WTC11 (cell line): ENCODE results near the gene CORO2B. TPM values are rescaled to one million over a fixed set of nuclear protein-coding genes. Genes with fewer than 3 reads are reported as not detected.

Experiments used
- ATAC-seq: fragments of 200-7000 bp; cut with Tn5 transposase; 2 replicates; pipeline ENCODE4 v1.10.0; 2021; ENCODE audit warnings: mild to moderate bottlenecking, moderate library complexity
- CTCF ChIA-PET: fragments of 300-600 bp; sonication (Branson Sonifier 250); formaldehyde crosslinking; loops from one replicate; lab custom pipeline; 2021; ENCODE audit warnings: antibody characterized with exemption; lab: Charles Lee
- POLR2A ChIA-PET: fragments of 350-600 bp; sonication (Branson Sonifier 250); formaldehyde crosslinking; loops from one replicate; lab custom pipeline; 2021; ENCODE audit warnings: antibody characterized with exemption; lab: Charles Lee
- DNase-seq: peaks from one replicate; pipeline ENCODE4 v3.0.0; 2021; ENCODE audit warnings: low spot score
- H3K27ac Mint-ChIP-seq: 2 replicates; pipeline ENCODE4 v1.8.0; 2021; ENCODE audit warnings: mixed read lengths
- H3K27me3 Mint-ChIP-seq: 2 replicates; pipeline ENCODE4 v1.8.0; 2021; ENCODE audit warnings: low read depth, mild to moderate bottlenecking, moderate library complexity, mixed read lengths
- H3K36me3 Mint-ChIP-seq: 2 replicates; pipeline ENCODE4 v1.8.0; 2021; ENCODE audit warnings: mixed read lengths
- H3K4me1 Mint-ChIP-seq: 2 replicates; pipeline ENCODE4 v1.8.0; 2022; ENCODE audit warnings: mixed read lengths
- H3K4me3 Mint-ChIP-seq: 2 replicates; pipeline ENCODE4 v1.8.0; 2021; ENCODE audit warnings: mild to moderate bottlenecking, moderate library complexity, mixed read lengths
- H3K9me3 Mint-ChIP-seq: 2 replicates; pipeline ENCODE4 v1.8.0; 2021; ENCODE audit warnings: mixed read lengths
- CBFB ChIP-seq: sonication (generic); formaldehyde crosslinking; IDR thresholded peaks from 2 replicates; pipeline ENCODE4 v1.8.1; 2022; ENCODE audit warnings: mild to moderate bottlenecking, low read depth, missing genetic modification reagents
- CREB1 ChIP-seq: sonication (generic); formaldehyde crosslinking; IDR thresholded peaks from 2 replicates; pipeline ENCODE4 v1.8.0; 2023; ENCODE audit warnings: mild to moderate bottlenecking, missing genetic modification reagents
- CREM ChIP-seq: sonication (generic); formaldehyde crosslinking; IDR thresholded peaks from 2 replicates; pipeline ENCODE4 v1.8.1; 2022; ENCODE audit warnings: mild to moderate bottlenecking, missing genetic modification reagents, moderate library complexity
- ELF4 ChIP-seq: sonication (generic); formaldehyde crosslinking; IDR thresholded peaks from 2 replicates; pipeline ENCODE4 v1.8.1; 2022; ENCODE audit warnings: low read depth, mild to moderate bottlenecking, moderate library complexity, missing genetic modification reagents
- FOXJ3 ChIP-seq: sonication (generic); formaldehyde crosslinking; IDR thresholded peaks from 2 replicates; pipeline ENCODE4 v1.9.0; 2021; ENCODE audit warnings: missing genetic modification reagents, mild to moderate bottlenecking, borderline replicate concordance
- GABPB1 ChIP-seq: sonication (generic); formaldehyde crosslinking; IDR thresholded peaks from 2 replicates; pipeline ENCODE4 v1.8.1; 2023; ENCODE audit warnings: mild to moderate bottlenecking, missing genetic modification reagents
- GTF2I ChIP-seq: fragments of 250-450 bp; sonication (Bioruptor Pico); conservative IDR thresholded peaks from 2 replicates; pipeline ENCODE4 v1.4.0; 2021; ENCODE audit warnings: mild to moderate bottlenecking
- KAT7 ChIP-seq: sonication (generic); formaldehyde crosslinking; IDR thresholded peaks from 2 replicates; pipeline ENCODE4 v1.8.1; 2023; ENCODE audit warnings: missing genetic modification reagents, mild to moderate bottlenecking, borderline replicate concordance
- NFYB ChIP-seq: sonication (generic); formaldehyde crosslinking; conservative IDR thresholded peaks from 2 replicates; pipeline ENCODE4 v1.8.0; 2022; ENCODE audit warnings: low read depth, missing genetic modification reagents
- NR2C2 ChIP-seq: sonication (generic); formaldehyde crosslinking; IDR thresholded peaks from 2 replicates; pipeline ENCODE4 v1.8.0; 2022; ENCODE audit warnings: mild to moderate bottlenecking, missing genetic modification reagents
- NR3C1 ChIP-seq: sonication (generic); formaldehyde crosslinking; conservative IDR thresholded peaks from 2 replicates; pipeline ENCODE4 v1.8.1; 2023; ENCODE audit warnings: low read depth, mild to moderate bottlenecking, missing genetic modification reagents
- OVOL2 ChIP-seq: fragments of 250-450 bp; sonication (Bioruptor Pico); IDR thresholded peaks from 2 replicates; pipeline ENCODE4 v1.9.0; 2021; ENCODE audit warnings: mild to moderate bottlenecking, borderline replicate concordance
- RELA ChIP-seq: sonication (generic); formaldehyde crosslinking; IDR thresholded peaks from 2 replicates; pipeline ENCODE4 v1.8.1; 2022; ENCODE audit warnings: missing genetic modification reagents, mild to moderate bottlenecking, borderline replicate concordance
- RORB ChIP-seq: fragments of 250-450 bp; sonication (Bioruptor Pico); IDR thresholded peaks from 2 replicates; pipeline ENCODE4 v1.9.0; 2021; ENCODE audit warnings: mild to moderate bottlenecking
- SOX15 ChIP-seq: fragments of 250-450 bp; sonication (Bioruptor Pico); IDR thresholded peaks from 2 replicates; pipeline ENCODE4 v1.9.0; 2021; ENCODE audit warnings: mild to moderate bottlenecking
- SP1 ChIP-seq: sonication (generic); formaldehyde crosslinking; conservative IDR thresholded peaks from 2 replicates; pipeline ENCODE4 v1.8.1; 2022; ENCODE audit warnings: missing genetic modification reagents
- TCF7 ChIP-seq: sonication (generic); formaldehyde crosslinking; IDR thresholded peaks from 2 replicates; pipeline ENCODE4 v1.8.0; 2022; ENCODE audit warnings: mild to moderate bottlenecking, low read depth, missing genetic modification reagents, moderate library complexity
- TEAD1 ChIP-seq: sonication (generic); formaldehyde crosslinking; IDR thresholded peaks from 2 replicates; pipeline ENCODE4 v1.8.0; 2022; ENCODE audit warnings: mild to moderate bottlenecking, missing genetic modification reagents
- ZNF138 ChIP-seq: sonication (generic); formaldehyde crosslinking; conservative IDR thresholded peaks from 2 replicates; pipeline ENCODE4 v1.8.1; 2022; ENCODE audit warnings: mild to moderate bottlenecking, moderate library complexity, missing genetic modification reagents
- ZNF219 ChIP-seq: sonication (generic); formaldehyde crosslinking; IDR thresholded peaks from 2 replicates; pipeline ENCODE4 v1.8.0; 2023; ENCODE audit warnings: missing genetic modification reagents, mild to moderate bottlenecking, borderline replicate concordance
- ZNF232 ChIP-seq: sonication (generic); formaldehyde crosslinking; IDR thresholded peaks from 2 replicates; pipeline ENCODE4 v1.8.0; 2022; ENCODE audit warnings: mild to moderate bottlenecking, missing genetic modification reagents
- ZNF423 ChIP-seq: fragments of 250-450 bp; sonication (Bioruptor Pico); IDR thresholded peaks from 2 replicates; pipeline ENCODE4 v2.1.2; 2022; ENCODE audit warnings: mild to moderate bottlenecking, moderate library complexity
- total RNA-seq: library from RNA; stranded (reverse); gene quantifications from 3 replicates; pipeline ENCODE4 v1.2.3, GENCODE V29; 2021
- TF ChIP-seq, protein P1 (sequence below): sonication (generic); formaldehyde crosslinking; IDR thresholded peaks from 2 replicates; pipeline ENCODE4 v1.8.0; 2023; ENCODE audit warnings: missing genetic modification reagents, mild to moderate bottlenecking, borderline replicate concordance
- TF ChIP-seq, protein P2 (sequence below): fragments of 250-450 bp; sonication (Bioruptor Pico); IDR thresholded peaks from 2 replicates; pipeline ENCODE4 v1.9.0; 2021; ENCODE audit warnings: moderate library complexity, mild to moderate bottlenecking, inconsistent platforms, borderline replicate concordance
- TF ChIP-seq, protein P3 (sequence below): sonication (generic); formaldehyde crosslinking; IDR thresholded peaks from 2 replicates; pipeline ENCODE4 v1.8.0; 2022; ENCODE audit warnings: mild to moderate bottlenecking, missing genetic modification reagents

CORO2B gene
- total RNA-seq, 1 experiment from 2014 or later = 4.9 TPM

DNA sequence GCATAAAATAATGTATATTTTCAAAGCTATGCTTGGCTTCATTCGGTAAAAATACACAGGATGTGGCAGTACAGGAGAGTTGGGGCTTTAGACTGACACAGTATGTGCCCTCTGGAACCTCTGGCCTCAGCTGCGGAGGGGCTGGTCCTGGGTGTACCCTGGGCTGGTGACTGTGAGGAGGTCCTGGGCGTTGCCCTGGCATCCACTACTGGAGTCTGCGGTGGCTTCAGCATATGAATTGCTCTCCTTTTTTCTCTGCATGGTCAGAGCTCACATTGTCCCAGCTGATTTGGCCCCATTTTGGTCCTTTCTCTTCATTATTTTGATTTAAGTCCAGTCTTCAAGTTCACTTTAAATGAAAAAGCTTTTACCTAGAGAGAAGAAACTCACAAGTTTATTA, 40.5 kb upstream of the CORO2B start:
- Mint-ChIP-seq H3K4me3 (no peak overlapping the region), H3K27ac (no peak overlapping the region), H3K4me1 (0 out of 2 replicates have a peak, but pooled peaks cover 2% of the 10 kb centered on the region), H3K27me3 (peaks cover 10% of the 10 kb centered on the region), H3K9me3 (peaks cover 22% of the 10 kb centered on the region), H3K36me3 (peaks cover 10% of the 10 kb centered on the region)
- DNase-seq = no peak
- no peak for ATAC-seq
- ChIA-PET POLR2A (no interaction called here), CTCF (interaction anchor here (0.6 to 2.4 kb wide), 32 partner anchors 10 to 493 kb away, joined by 3 to 36 read pairs (median 4); partner anchors contain the start of gene ITGA11)
- TF ChIP-seq SOX15 (CRISPR knock-in tag) (no peak), TEAD1 (no peak), KAT7 (no peak), NR3C1 (no peak), CREB1 (no peak), ZNF219 (CRISPR knock-in tag) (no peak), ZNF423 (no peak), SP1 (no peak)
- TF ChIP-seq, protein P1, sequence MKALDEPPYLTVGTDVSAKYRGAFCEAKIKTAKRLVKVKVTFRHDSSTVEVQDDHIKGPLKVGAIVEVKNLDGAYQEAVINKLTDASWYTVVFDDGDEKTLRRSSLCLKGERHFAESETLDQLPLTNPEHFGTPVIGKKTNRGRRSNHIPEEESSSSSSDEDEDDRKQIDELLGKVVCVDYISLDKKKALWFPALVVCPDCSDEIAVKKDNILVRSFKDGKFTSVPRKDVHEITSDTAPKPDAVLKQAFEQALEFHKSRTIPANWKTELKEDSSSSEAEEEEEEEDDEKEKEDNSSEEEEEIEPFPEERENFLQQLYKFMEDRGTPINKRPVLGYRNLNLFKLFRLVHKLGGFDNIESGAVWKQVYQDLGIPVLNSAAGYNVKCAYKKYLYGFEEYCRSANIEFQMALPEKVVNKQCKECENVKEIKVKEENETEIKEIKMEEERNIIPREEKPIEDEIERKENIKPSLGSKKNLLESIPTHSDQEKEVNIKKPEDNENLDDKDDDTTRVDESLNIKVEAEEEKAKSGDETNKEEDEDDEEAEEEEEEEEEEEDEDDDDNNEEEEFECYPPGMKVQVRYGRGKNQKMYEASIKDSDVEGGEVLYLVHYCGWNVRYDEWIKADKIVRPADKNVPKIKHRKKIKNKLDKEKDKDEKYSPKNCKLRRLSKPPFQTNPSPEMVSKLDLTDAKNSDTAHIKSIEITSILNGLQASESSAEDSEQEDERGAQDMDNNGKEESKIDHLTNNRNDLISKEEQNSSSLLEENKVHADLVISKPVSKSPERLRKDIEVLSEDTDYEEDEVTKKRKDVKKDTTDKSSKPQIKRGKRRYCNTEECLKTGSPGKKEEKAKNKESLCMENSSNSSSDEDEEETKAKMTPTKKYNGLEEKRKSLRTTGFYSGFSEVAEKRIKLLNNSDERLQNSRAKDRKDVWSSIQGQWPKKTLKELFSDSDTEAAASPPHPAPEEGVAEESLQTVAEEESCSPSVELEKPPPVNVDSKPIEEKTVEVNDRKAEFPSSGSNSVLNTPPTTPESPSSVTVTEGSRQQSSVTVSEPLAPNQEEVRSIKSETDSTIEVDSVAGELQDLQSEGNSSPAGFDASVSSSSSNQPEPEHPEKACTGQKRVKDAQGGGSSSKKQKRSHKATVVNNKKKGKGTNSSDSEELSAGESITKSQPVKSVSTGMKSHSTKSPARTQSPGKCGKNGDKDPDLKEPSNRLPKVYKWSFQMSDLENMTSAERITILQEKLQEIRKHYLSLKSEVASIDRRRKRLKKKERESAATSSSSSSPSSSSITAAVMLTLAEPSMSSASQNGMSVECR (CRISPR knock-in tag) = no peak

DNA sequence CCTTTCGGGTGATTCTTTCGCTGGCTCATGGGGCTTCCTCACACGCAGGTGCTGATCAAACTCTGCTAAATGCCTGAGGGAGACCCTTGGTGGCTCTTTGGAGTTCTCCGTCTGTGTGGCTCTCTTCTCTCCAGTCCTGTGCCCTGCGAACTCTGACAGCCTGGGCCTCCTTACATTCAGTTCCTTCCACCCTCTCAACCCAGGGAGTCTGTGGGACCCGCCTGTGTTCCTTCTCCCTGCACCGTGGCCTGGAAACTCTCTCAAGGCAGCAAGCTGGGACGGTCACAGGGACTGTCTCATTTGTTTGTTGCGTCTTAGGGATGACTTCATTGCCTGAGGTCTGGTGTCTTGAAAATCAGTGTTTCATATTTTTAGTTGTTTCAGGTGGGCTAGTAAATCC, 37.0 kb upstream of the CORO2B start:
- Mint-ChIP-seq H3K9me3 (peaks cover 23% of the 10 kb centered on the region), H3K4me3 (no peak overlapping the region)
- POLR2A ChIA-PET = no interaction called here

More for the DNA sequence above, 37.0 kb upstream of the CORO2B start:
- CTCF ChIA-PET = interaction anchor here (0.9 to 2.4 kb wide), 5 partner anchors 8 to 330 kb away, joined by 3 to 12 read pairs (median 5); no protein-coding TSS in a partner anchor
- 0 out of 2 replicates have a peak, but pooled peaks cover 2% of the 10 kb centered on the region for H3K4me1 Mint-ChIP-seq
- H3K27ac Mint-ChIP-seq = no peak overlapping the region
- TF ChIP-seq CBFB (CRISPR knock-in tag) (no peak), GABPB1 (CRISPR knock-in tag) (no peak), NFYB (no peak), ELF4 (no peak), GTF2I (CRISPR knock-in tag) (no peak), SP1 (no peak), ZNF232 (CRISPR knock-in tag) (no peak), RORB (no peak), CREM (CRISPR knock-in tag) (no peak), ZNF138 (CRISPR knock-in tag) (no peak), TCF7 (CRISPR knock-in tag) (no peak), NR2C2 (CRISPR knock-in tag) (no peak), FOXJ3 (CRISPR knock-in tag) (no peak), OVOL2 (CRISPR knock-in tag) (no peak), RELA (no peak)
- TF ChIP-seq, protein P1 (CRISPR knock-in tag) = no peak
- TF ChIP-seq, protein P2, sequence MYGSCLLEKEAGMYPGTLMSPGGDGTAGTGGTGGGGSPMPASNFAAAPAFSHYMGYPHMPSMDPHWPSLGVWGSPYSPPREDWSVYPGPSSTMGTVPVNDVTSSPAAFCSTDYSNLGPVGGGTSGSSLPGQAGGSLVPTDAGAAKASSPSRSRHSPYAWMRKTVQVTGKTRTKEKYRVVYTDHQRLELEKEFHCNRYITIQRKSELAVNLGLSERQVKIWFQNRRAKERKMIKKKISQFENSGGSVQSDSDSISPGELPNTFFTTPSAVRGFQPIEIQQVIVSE (CRISPR knock-in tag) = no peak
- TF ChIP-seq, protein P3, sequence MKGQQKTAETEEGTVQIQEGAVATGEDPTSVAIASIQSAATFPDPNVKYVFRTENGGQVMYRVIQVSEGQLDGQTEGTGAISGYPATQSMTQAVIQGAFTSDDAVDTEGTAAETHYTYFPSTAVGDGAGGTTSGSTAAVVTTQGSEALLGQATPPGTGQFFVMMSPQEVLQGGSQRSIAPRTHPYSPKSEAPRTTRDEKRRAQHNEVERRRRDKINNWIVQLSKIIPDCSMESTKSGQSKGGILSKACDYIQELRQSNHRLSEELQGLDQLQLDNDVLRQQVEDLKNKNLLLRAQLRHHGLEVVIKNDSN (CRISPR knock-in tag) = no peak
- TF ChIP-seq, all 79 proteins: peak for 0
- no peak for ATAC-seq
- no peak for DNase-seq
- H3K27me3 Mint-ChIP-seq = peaks cover 10% of the 10 kb centered on the region
- peaks cover 10% of the 10 kb centered on the region for H3K36me3 Mint-ChIP-seq
